HepG2 (cell line): ENCODE measurements around the gene ICE2. TPM values are rescaled to one million over a fixed set of nuclear protein-coding genes. Genes with fewer than 3 reads are reported as not detected.

Experiments
- AGO2 ChIP-seq: fragments of 200-400 bp; formaldehyde crosslinking; optimal IDR thresholded peaks from 2 replicates; pipeline ENCODE3; 2017; ENCODE audit warnings: mild to moderate bottlenecking, low read depth, low read length, moderate library complexity
- NFIC ChIP-seq: IDR thresholded peaks from 2 replicates; pipeline ENCODE4 v1.6.1; 2012; ENCODE audit warnings: mild to moderate bottlenecking, low read length, inconsistent platforms
- PRMT3 ChIP-seq: sonication (generic); formaldehyde crosslinking; IDR thresholded peaks from 2 replicates; pipeline ENCODE4 v1.8.1; 2022; ENCODE audit warnings: low read depth, mild to moderate bottlenecking, moderate library complexity, missing genetic modification reagents, borderline replicate concordance
- RFXANK ChIP-seq: IDR thresholded peaks from 2 replicates; pipeline ENCODE4 v1.6.1; 2016
- TEAD2 ChIP-seq: sonication (generic); formaldehyde crosslinking; IDR thresholded peaks from 2 replicates; pipeline ENCODE4 v1.9.0; 2021; ENCODE audit warnings: missing genetic modification reagents
- ZFY ChIP-seq: sonication (generic); formaldehyde crosslinking; IDR thresholded peaks from 2 replicates; pipeline ENCODE4 v1.4.0; 2020; ENCODE audit warnings: missing genetic modification reagents
- ZNF83 ChIP-seq: sonication (generic); formaldehyde crosslinking; IDR thresholded peaks from 2 replicates; pipeline ENCODE4 v1.4.0; 2020; ENCODE audit warnings: missing genetic modification reagents, mild to moderate bottlenecking, borderline replicate concordance
- polyA plus RNA-seq, 8 experiments: library from polyadenylated mRNA; depleted of rRNA in 3 of 8; stranded (reverse) in 7 of 8; unstranded in 1 of 8; fragments of >200 nt; fragmentation: Illumina TruSeq in 4 of 8; extraction: Trizol in 4 of 8; gene quantifications; 2 replicates each; pipeline versions ENCODE4 v1.2.1 to v1.2.3, GENCODE V29; 2011 to 2016; ENCODE audit warnings: low read depth in 4 of 8, missing spikeins in 1 of 8, mixed read lengths in 1 of 8; ENCODE audit not compliant: insufficient read depth in 1 of 8
- total RNA-seq, 5 experiments: library from RNA; depleted of rRNA; stranded (reverse); fragments of >200 nt; fragmentation: Illumina TruSeq; extraction: Trizol; gene quantifications; 2 replicates each; pipeline ENCODE4 v1.2.3, GENCODE V29; 2016; ENCODE audit warnings: low read depth in 1 of 5
- TF ChIP-seq, protein P1 (sequence below): sonication (generic); formaldehyde crosslinking; IDR thresholded peaks from 2 replicates; pipeline ENCODE4 v1.4.0; 2020; ENCODE audit warnings: mild to moderate bottlenecking, missing genetic modification reagents
- TF ChIP-seq, protein P2 (sequence below): sonication (generic); formaldehyde crosslinking; IDR thresholded peaks from 2 replicates; pipeline ENCODE4 v1.9.0; 2022; ENCODE audit warnings: low read depth, missing genetic modification reagents
- TF ChIP-seq, protein P3 (sequence below): IDR thresholded peaks from 2 replicates; pipeline ENCODE4 v1.6.1; 2016
- TF ChIP-seq, protein P4 (sequence below): sonication (generic); formaldehyde crosslinking; IDR thresholded peaks from 2 replicates; pipeline ENCODE4 v1.4.0; 2020; ENCODE audit warnings: missing genetic modification reagents
- TF ChIP-seq, protein P5 (sequence below): IDR thresholded peaks from 2 replicates; pipeline ENCODE4 v1.6.1; 2012; ENCODE audit warnings: low read length, improper control_type of control experiment
- TF ChIP-seq, protein P6 (sequence below): sonication (generic); formaldehyde crosslinking; IDR thresholded peaks from 2 replicates; pipeline ENCODE4 v1.5.1; 2020; ENCODE audit warnings: missing genetic modification reagents, mild to moderate bottlenecking, borderline replicate concordance

ICE2 gene
- total and polyA plus RNA-seq, 2 of the 13 experiments (the other 11 are each of a cell fraction or from before 2014, with no cell fraction given), result 24.8 to 26.4 TPM

DNA sequence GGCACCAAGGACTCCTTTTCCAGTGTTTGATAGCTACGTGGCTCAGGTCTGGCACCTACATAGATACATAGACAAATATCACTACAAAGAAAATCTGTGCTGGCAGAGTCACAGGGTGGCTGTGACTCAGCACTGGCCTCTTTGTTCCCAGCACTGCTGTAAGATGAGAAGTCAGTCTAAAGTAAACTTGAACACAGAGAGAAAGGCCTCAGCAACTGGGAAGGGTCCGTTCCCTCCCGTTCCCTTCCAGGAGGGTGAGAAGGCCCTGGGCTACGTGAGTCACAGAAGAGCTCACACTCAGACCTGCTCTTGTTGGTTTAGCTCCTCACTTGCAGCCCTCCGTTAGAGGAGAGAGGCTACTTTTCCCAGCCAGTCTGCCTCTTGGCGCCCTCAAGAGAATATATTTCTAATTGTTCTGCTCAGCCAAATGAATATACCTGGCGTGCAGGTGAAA is 104.3 kb downstream of the ICE2 start (continued):
- TF ChIP-seq, protein P1, sequence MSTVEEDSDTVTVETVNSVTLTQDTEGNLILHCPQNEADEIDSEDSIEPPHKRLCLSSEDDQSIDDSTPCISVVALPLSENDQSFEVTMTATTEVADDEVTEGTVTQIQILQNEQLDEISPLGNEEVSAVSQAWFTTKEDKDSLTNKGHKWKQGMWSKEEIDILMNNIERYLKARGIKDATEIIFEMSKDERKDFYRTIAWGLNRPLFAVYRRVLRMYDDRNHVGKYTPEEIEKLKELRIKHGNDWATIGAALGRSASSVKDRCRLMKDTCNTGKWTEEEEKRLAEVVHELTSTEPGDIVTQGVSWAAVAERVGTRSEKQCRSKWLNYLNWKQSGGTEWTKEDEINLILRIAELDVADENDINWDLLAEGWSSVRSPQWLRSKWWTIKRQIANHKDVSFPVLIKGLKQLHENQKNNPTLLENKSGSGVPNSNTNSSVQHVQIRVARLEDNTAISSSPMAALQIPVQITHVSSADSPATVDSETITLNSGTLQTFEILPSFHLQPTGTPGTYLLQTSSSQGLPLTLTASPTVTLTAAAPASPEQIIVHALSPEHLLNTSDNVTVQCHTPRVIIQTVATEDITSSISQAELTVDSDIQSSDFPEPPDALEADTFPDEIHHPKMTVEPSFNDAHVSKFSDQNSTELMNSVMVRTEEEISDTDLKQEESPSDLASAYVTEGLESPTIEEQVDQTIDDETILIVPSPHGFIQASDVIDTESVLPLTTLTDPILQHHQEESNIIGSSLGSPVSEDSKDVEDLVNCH, result no peak
- TF ChIP-seq AGO2, result no peak
- TF ChIP-seq, protein P2, sequence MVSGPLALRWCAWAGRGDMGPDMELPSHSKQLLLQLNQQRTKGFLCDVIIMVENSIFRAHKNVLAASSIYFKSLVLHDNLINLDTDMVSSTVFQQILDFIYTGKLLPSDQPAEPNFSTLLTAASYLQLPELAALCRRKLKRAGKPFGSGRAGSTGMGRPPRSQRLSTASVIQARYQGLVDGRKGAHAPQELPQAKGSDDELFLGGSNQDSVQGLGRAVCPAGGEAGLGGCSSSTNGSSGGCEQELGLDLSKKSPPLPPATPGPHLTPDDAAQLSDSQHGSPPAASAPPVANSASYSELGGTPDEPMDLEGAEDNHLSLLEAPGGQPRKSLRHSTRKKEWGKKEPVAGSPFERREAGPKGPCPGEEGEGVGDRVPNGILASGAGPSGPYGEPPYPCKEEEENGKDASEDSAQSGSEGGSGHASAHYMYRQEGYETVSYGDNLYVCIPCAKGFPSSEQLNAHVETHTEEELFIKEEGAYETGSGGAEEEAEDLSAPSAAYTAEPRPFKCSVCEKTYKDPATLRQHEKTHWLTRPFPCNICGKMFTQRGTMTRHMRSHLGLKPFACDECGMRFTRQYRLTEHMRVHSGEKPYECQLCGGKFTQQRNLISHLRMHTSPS (CRISPR knock-in tag), result peak; percentile 50; the same call in 1 of the 2 replicates
- TF ChIP-seq, protein P3, sequence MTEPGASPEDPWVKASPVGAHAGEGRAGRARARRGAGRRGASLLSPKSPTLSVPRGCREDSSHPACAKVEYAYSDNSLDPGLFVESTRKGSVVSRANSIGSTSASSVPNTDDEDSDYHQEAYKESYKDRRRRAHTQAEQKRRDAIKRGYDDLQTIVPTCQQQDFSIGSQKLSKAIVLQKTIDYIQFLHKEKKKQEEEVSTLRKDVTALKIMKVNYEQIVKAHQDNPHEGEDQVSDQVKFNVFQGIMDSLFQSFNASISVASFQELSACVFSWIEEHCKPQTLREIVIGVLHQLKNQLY (CRISPR knock-in tag), result peak; percentile 33; the same call in 1 of the 2 replicates
- TF ChIP-seq, protein P4, sequence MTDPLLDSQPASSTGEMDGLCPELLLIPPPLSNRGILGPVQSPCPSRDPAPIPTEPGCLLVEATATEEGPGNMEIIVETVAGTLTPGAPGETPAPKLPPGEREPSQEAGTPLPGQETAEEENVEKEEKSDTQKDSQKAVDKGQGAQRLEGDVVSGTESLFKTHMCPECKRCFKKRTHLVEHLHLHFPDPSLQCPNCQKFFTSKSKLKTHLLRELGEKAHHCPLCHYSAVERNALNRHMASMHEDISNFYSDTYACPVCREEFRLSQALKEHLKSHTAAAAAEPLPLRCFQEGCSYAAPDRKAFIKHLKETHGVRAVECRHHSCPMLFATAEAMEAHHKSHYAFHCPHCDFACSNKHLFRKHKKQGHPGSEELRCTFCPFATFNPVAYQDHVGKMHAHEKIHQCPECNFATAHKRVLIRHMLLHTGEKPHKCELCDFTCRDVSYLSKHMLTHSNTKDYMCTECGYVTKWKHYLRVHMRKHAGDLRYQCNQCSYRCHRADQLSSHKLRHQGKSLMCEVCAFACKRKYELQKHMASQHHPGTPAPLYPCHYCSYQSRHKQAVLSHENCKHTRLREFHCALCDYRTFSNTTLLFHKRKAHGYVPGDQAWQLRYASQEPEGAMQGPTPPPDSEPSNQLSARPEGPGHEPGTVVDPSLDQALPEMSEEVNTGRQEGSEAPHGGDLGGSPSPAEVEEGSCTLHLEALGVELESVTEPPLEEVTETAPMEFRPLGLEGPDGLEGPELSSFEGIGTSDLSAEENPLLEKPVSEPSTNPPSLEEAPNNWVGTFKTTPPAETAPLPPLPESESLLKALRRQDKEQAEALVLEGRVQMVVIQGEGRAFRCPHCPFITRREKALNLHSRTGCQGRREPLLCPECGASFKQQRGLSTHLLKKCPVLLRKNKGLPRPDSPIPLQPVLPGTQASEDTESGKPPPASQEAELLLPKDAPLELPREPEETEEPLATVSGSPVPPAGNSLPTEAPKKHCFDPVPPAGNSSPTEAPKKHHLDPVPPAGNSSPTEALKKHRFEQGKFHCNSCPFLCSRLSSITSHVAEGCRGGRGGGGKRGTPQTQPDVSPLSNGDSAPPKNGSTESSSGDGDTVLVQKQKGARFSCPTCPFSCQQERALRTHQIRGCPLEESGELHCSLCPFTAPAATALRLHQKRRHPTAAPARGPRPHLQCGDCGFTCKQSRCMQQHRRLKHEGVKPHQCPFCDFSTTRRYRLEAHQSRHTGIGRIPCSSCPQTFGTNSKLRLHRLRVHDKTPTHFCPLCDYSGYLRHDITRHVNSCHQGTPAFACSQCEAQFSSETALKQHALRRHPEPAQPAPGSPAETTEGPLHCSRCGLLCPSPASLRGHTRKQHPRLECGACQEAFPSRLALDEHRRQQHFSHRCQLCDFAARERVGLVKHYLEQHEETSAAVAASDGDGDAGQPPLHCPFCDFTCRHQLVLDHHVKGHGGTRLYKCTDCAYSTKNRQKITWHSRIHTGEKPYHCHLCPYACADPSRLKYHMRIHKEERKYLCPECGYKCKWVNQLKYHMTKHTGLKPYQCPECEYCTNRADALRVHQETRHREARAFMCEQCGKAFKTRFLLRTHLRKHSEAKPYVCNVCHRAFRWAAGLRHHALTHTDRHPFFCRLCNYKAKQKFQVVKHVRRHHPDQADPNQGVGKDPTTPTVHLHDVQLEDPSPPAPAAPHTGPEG (CRISPR knock-in tag), result no peak
- no peak for TF ChIP-seq NFIC
- peak; percentile 67 for TF ChIP-seq ZFY
- TF ChIP-seq PRMT3, result no peak
- TF ChIP-seq RFXANK (CRISPR knock-in tag), result no peak
- TF ChIP-seq, protein P5, sequence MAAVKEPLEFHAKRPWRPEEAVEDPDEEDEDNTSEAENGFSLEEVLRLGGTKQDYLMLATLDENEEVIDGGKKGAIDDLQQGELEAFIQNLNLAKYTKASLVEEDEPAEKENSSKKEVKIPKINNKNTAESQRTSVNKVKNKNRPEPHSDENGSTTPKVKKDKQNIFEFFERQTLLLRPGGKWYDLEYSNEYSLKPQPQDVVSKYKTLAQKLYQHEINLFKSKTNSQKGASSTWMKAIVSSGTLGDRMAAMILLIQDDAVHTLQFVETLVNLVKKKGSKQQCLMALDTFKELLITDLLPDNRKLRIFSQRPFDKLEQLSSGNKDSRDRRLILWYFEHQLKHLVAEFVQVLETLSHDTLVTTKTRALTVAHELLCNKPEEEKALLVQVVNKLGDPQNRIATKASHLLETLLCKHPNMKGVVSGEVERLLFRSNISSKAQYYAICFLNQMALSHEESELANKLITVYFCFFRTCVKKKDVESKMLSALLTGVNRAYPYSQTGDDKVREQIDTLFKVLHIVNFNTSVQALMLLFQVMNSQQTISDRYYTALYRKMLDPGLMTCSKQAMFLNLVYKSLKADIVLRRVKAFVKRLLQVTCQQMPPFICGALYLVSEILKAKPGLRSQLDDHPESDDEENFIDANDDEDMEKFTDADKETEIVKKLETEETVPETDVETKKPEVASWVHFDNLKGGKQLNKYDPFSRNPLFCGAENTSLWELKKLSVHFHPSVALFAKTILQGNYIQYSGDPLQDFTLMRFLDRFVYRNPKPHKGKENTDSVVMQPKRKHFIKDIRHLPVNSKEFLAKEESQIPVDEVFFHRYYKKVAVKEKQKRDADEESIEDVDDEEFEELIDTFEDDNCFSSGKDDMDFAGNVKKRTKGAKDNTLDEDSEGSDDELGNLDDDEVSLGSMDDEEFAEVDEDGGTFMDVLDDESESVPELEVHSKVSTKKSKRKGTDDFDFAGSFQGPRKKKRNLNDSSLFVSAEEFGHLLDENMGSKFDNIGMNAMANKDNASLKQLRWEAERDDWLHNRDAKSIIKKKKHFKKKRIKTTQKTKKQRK, result no peak
- no peak for TF ChIP-seq ZNF83
- TF ChIP-seq, protein P6, sequence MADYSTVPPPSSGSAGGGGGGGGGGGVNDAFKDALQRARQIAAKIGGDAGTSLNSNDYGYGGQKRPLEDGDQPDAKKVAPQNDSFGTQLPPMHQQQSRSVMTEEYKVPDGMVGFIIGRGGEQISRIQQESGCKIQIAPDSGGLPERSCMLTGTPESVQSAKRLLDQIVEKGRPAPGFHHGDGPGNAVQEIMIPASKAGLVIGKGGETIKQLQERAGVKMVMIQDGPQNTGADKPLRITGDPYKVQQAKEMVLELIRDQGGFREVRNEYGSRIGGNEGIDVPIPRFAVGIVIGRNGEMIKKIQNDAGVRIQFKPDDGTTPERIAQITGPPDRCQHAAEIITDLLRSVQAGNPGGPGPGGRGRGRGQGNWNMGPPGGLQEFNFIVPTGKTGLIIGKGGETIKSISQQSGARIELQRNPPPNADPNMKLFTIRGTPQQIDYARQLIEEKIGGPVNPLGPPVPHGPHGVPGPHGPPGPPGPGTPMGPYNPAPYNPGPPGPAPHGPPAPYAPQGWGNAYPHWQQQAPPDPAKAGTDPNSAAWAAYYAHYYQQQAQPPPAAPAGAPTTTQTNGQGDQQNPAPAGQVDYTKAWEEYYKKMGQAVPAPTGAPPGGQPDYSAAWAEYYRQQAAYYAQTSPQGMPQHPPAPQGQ, result no peak
- no peak for TF ChIP-seq TEAD2 (CRISPR knock-in tag)
